HG03280 (cell line): ENCODE results near the gene LTBP1.

Experiments
- ATAC-seq: cut with Tn5 transposase; IDR thresholded peaks from one replicate; pipeline ENCODE4 v1.9.1; 2021; ENCODE audit warnings: mild to moderate bottlenecking, moderate library complexity; ENCODE audit not compliant: unreplicated experiment

LTBP1 gene

GRCh38 chr2:33186937-33187336 is 240.2 kb downstream of the LTBP1 start:
- no peak for ATAC-seq

- no peak for ATAC-seq
Observed at GRCh38 chr2:33188799-33189198, 242.0 kb downstream of the LTBP1 start.

GRCh38 chr2:33190393-33190937 is 243.7 kb downstream of the LTBP1 start:
- ATAC-seq = no peak

- ATAC-seq = no peak
Observed at GRCh38 chr2:33195891-33196290, 249.1 kb downstream of the LTBP1 start.

- ATAC-seq = no peak
Observed at GRCh38 chr2:33196700-33197099, 249.9 kb downstream of the LTBP1 start.

- ATAC-seq = no peak
Observed at GRCh38 chr2:33197198-33197938, 250.6 kb downstream of the LTBP1 start.

GRCh38 chr2:33202641-33203522 is 256.1 kb downstream of the LTBP1 start:
- no peak for ATAC-seq

GRCh38 chr2:33204945-33205344 is 258.2 kb downstream of the LTBP1 start:
- peak; percentile 44 for ATAC-seq

GRCh38 chr2:33205693-33206434 is 259.1 kb downstream of the LTBP1 start:
- ATAC-seq = peak; percentile 88

GRCh38 chr2:33207151-33207740 is 260.5 kb downstream of the LTBP1 start:
- ATAC-seq = no peak

GRCh38 chr2:33208400-33208799 is 261.6 kb downstream of the LTBP1 start:
- no peak for ATAC-seq

GRCh38 chr2:33209976-33210375 is 263.2 kb downstream of the LTBP1 start:
- ATAC-seq = no peak

- no peak for ATAC-seq
Observed at GRCh38 chr2:33210626-33211025, 263.9 kb downstream of the LTBP1 start.

GRCh38 chr2:33212151-33212550 is 265.4 kb downstream of the LTBP1 start:
- no peak for ATAC-seq

GRCh38 chr2:33213244-33213643 is 266.5 kb downstream of the LTBP1 start:
- ATAC-seq = no peak

- no peak for ATAC-seq
Observed at GRCh38 chr2:33213648-33214047, 266.9 kb downstream of the LTBP1 start.

GRCh38 chr2:33214436-33214835 is 267.7 kb downstream of the LTBP1 start:
- ATAC-seq = peak; percentile 57

GRCh38 chr2:33214857-33215256 is 268.1 kb downstream of the LTBP1 start:
- no peak for ATAC-seq

GRCh38 chr2:33215299-33215698 is 268.5 kb downstream of the LTBP1 start:
- ATAC-seq = no peak

- ATAC-seq = no peak
Observed at GRCh38 chr2:33215983-33216382, 269.2 kb downstream of the LTBP1 start.
